ENCODE data around the gene DBI.
A peak's percentile ranks its signal among the peaks of the same experiment; 100 is the strongest.
"Not testable (repeated sequence)": the region's sequence is repeated elsewhere in the genome, so short reads cannot be mapped to it uniquely, and the experiment has no call there.

Gene DBI

DNA sequence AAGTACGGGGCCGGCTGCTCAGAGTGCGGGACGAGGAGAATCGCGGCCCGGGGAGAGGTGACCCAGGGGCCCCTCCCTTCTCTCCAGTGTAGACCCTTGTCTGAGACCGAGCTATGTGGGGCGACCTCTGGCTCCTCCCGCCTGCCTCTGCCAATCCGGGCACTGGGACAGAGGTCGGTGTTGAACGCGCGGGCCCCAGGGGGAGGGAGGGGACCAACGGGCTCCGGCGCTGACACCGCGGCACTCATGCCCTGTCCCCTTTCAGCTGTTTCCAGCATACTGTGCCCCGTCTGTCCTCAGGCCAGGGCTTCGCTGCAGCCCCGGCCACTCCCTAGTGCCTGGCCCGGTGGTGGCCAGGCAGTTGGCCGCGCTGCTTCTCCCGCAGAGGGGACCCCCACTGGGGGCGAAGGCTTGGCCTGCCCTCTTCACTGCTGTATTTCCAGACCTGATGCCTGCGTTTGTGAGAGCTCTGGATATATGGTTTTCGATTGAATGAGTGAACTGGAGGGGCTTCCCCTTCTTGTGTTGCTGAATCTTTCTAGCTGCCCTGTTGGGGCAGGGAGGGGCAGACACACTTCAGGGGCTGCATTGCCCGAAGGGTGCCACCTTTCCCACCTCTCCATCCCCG lies 809 bp downstream of the DBI start:
- Mint-ChIP-seq H3K4me1 (peaks cover 55% of the 10 kb centered on the region), H3K36me3 (ENCODE audit: insufficient read depth) (peaks cover 41% of the 10 kb centered on the region), H3K4me3 (peak overlapping the region; percentile 99), H3K27ac (ENCODE audit: low read depth) (peak overlapping the region; percentile 90), H3K27me3 (no peaks in the 10 kb centered on the region), H3K9me3 (no peaks in the 10 kb centered on the region)
- DNase-seq (ENCODE audit: low spot score in 2 of 2) (peak in 1 of 2 donors; percentile 13), ATAC-seq (replicated peaks; ENCODE audit: extremely low read depth, poor library complexity, severe bottlenecking) (peak; percentile 38)

DNA sequence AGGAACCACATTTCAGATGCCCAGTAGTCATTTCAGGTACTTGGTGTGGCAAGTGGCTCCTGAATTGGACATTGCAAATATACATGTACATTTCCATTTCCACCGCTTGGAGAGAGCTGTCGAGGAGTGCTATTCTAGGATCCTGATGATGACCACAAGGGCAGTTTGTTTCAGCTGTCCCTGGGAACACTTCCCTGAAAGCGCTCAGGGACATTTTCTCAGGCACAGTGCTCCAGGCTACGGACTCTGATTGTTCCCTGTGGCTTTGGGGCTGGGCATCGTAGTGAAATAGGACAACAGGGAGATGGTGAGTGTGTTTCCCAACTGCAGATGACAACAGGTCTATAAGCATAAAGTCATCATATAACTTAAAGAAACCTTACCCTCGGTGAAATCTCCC lies 3.1 kb downstream of the DBI start:
- H3K27me3 Mint-ChIP-seq: no peaks in the 10 kb centered on the region
- H3K4me3 Mint-ChIP-seq: no peak overlapping the region
- DNase-seq (ENCODE audit: low spot score in 2 of 2): no peak
- no peak for ATAC-seq (replicated peaks; ENCODE audit: extremely low read depth, poor library complexity, severe bottlenecking)
- H3K36me3 Mint-ChIP-seq (ENCODE audit: insufficient read depth): peaks cover 51% of the 10 kb centered on the region
- no peak overlapping the region for H3K27ac Mint-ChIP-seq (ENCODE audit: low read depth)
- peaks cover 40% of the 10 kb centered on the region for H3K4me1 Mint-ChIP-seq
- peaks cover 7% of the 10 kb centered on the region for H3K9me3 Mint-ChIP-seq

DNA sequence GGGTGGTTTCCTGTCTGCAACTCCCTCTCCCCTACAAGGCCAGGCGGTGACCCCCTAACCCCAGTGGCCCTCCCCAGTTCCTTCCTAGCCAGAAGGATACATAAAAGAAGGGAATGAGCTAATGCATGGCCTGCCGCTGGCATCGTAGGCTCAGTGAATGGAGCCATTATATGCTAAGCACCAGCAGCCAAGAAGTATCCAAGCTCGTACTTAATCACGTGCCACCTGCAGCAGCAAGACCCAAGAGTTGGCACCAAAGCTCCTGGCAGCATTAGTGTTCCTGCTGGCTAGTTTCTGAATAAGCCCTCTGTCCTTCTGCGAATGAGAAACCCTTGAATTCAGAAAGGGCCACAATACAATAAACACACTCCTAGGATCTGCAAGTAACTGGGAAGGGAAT lies 4.3 kb downstream of the DBI start:
- no peak for DNase-seq (ENCODE audit: low spot score in 2 of 2)
- H3K27ac Mint-ChIP-seq (ENCODE audit: low read depth): no peak overlapping the region
- peaks cover 7% of the 10 kb centered on the region for H3K9me3 Mint-ChIP-seq
- ATAC-seq (replicated peaks; ENCODE audit: extremely low read depth, poor library complexity, severe bottlenecking): no peak
- H3K4me1 Mint-ChIP-seq: peaks cover 27% of the 10 kb centered on the region
- no peaks in the 10 kb centered on the region for H3K27me3 Mint-ChIP-seq
- H3K36me3 Mint-ChIP-seq (ENCODE audit: insufficient read depth): peaks cover 49% of the 10 kb centered on the region
- H3K4me3 Mint-ChIP-seq: no peak overlapping the region

DNA sequence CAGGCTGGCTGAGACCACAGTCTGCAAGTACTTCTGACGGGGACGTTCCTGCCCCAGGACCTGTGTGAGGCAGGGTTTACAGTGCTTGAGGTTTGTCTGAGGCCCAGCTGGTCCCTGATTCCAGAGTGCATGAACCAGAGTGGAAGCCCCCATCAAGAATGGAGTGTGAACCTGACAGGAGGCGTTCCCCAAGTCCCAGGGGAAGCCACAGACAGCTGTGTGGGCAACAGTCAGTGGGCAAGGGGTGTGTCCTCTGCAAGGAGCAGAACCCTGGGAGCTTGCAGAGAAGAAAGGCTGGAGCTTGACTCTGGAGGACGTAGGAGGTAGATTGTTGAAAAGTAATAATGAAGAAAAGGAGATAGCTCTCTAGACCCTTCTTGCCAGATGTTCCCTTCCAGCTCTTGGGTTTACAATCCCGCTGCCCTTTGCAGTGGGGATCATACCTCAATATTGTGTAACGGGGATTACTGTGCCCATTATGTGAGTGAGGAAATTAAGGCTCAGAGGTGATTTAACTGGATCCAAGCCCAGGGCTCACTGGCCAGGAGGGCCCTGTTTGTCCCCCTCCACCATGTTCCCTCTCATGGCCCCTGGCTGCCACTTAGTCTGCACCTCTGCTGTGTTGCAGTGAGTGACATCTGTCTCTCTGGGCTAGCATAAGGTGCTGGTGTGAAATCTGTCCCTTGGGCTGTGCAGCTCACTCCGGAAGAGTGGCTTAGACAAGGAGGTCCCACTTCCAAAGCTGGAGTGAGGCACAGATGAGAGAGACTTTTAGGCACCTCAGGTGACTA lies 6.2 kb downstream of the DBI start:
- Mint-ChIP-seq H3K27ac (ENCODE audit: low read depth) (no peak overlapping the region), H3K27me3 (no peaks in the 10 kb centered on the region), H3K9me3 (peaks cover 7% of the 10 kb centered on the region), H3K4me3 (no peak overlapping the region), H3K36me3 (ENCODE audit: insufficient read depth) (peaks cover 40% of the 10 kb centered on the region), H3K4me1 (peaks cover 9% of the 10 kb centered on the region)
- DNase-seq (ENCODE audit: low spot score in 2 of 2): no peak
- no peak for ATAC-seq (replicated peaks; ENCODE audit: extremely low read depth, poor library complexity, severe bottlenecking)

DNA sequence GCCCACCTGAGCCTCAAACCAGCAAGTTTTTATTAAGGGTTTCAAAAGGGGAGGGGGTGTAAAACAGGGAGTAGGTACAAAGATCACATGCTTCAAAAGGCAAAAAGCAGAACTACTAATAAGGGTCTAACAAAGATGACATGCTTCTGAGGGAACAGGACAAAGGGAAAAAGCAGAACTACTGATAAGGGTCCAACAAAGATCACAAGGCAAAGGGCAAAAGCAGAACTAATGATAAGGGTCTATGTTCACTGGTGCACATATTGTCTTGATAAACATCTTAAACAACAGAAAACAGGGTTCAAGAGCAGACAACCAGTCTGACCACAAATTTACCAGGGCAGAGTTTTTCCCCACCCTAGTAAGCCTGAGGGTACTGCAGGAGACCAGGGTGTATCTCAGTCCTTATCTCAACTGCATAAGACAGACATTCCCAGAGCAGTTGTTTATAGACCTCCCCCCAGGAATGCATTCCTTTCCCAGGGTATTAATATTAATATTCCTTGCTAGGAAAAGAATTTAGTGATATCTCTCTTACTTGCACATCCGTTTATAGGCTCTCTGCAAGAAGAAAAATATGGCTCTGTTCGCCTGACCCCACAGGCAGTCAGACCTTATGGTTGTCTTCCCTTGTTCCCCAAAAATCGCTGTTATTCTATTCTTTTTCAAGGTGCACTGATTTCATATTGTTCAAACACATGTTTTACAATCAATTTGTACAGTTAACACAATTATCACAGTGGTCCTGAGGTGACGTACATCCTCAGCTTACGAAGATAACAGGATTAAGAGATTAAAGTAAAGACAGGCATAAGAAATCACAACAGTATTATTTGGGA lies 7.3 kb downstream of the DBI start:
- H3K4me3 Mint-ChIP-seq; H3K4me1 Mint-ChIP-seq; DNase-seq (ENCODE audit: low spot score in 2 of 2); H3K27me3 Mint-ChIP-seq; ATAC-seq (replicated peaks; ENCODE audit: extremely low read depth, poor library complexity, severe bottlenecking); H3K27ac Mint-ChIP-seq (ENCODE audit: low read depth); H3K9me3 Mint-ChIP-seq: not testable (repeated sequence)
- peaks cover 36% of the 10 kb centered on the region for H3K36me3 Mint-ChIP-seq (ENCODE audit: insufficient read depth)

DNA sequence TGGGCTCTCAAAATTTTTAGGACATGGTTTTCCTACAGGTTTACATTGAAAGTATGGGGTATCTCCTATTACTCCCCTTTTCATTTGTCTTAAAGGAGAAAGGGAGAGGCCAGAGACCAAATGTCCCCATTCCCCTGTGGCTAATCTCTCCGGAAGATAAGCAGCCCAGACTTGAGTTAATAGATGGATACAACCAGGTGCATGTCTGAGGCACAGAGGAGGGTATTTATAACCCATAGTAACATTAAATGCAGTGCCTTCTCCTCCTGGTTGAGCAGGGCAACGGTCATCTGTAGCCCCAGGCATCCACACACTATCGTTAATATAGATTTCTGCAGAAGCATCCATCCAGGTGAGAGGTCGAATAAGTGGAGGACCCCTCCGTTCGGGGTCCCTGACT lies 9.6 kb downstream of the DBI start:
- ATAC-seq (replicated peaks; ENCODE audit: extremely low read depth, poor library complexity, severe bottlenecking); H3K27ac Mint-ChIP-seq (ENCODE audit: low read depth); H3K27me3 Mint-ChIP-seq; H3K4me3 Mint-ChIP-seq; H3K4me1 Mint-ChIP-seq; H3K9me3 Mint-ChIP-seq; DNase-seq (ENCODE audit: low spot score in 2 of 2): not testable (repeated sequence)
- H3K36me3 Mint-ChIP-seq (ENCODE audit: insufficient read depth): peaks cover 22% of the 10 kb centered on the region

DNA sequence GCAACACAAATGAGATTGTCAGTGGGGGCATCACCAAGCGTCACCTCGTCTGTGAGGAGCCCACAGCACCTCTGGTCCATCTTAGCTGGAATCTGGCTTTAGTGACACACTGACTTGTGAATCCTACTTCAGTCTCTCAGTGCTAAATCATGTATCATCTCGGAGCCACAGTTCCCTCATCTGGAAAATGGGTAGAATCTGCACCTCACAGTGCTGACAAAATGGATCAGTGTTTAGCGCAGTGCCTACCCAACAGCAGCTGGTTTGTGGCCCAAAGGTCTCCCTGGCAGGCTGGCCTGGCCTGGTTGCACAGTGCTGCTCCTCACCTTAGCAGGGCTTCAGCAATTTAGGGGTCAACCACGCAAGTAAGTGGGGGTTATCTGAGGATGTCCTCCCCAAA lies 10.0 kb downstream of the DBI start:
- H3K4me3 Mint-ChIP-seq: no peak overlapping the region
- peak overlapping the region; percentile 12 for H3K27ac Mint-ChIP-seq (ENCODE audit: low read depth)
- DNase-seq (ENCODE audit: low spot score in 2 of 2) (no peak), ATAC-seq (replicated peaks; ENCODE audit: extremely low read depth, poor library complexity, severe bottlenecking) (no peak)
- H3K4me1 Mint-ChIP-seq: no peaks in the 10 kb centered on the region
- H3K36me3 Mint-ChIP-seq (ENCODE audit: insufficient read depth): peaks cover 18% of the 10 kb centered on the region
- peaks cover 8% of the 10 kb centered on the region for H3K27me3 Mint-ChIP-seq
- peaks cover 7% of the 10 kb centered on the region for H3K9me3 Mint-ChIP-seq

DNA sequence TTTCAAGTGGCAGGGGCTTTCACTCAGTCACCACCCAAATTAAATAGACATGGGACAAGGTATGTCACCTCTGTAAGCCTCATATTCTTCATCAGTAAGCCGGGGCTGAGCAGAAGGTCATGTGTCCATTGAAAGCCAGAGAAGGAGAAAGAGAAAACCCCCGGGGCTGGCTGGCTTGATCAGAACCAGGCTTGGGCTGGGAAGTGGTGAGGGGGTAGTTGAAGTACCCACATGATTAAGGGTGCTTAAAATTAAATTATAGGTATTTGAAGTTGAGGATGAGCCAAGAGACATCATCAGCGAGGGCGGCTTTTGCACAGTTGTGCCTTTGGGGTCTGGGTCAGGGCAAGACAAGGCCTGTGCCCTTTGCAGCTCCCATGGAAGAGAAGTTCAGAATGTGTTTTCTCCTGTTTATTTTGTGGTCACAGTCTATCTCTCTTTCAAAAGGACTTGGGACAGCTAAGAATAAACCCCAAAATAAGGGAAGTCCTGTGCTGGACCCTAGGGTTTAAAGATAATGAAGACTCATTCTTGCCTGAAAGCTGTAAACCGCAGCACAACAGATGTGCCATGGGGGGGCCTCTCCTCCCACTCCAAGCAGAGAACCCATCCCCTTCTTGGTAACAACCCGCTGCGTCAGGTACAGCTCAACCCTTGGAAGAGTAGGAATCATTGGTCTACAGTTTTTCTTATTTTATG lies 10.7 kb downstream of the DBI start:
- no peak for DNase-seq (ENCODE audit: low spot score in 2 of 2)
- H3K4me3 Mint-ChIP-seq: no peak overlapping the region
- peaks cover 7% of the 10 kb centered on the region for H3K9me3 Mint-ChIP-seq
- peaks cover 14% of the 10 kb centered on the region for H3K36me3 Mint-ChIP-seq (ENCODE audit: insufficient read depth)
- H3K4me1 Mint-ChIP-seq: no peaks in the 10 kb centered on the region
- ATAC-seq (replicated peaks; ENCODE audit: extremely low read depth, poor library complexity, severe bottlenecking): no peak
- peaks cover 8% of the 10 kb centered on the region for H3K27me3 Mint-ChIP-seq
- peak overlapping the region; percentile 12 for H3K27ac Mint-ChIP-seq (ENCODE audit: low read depth)

DNA sequence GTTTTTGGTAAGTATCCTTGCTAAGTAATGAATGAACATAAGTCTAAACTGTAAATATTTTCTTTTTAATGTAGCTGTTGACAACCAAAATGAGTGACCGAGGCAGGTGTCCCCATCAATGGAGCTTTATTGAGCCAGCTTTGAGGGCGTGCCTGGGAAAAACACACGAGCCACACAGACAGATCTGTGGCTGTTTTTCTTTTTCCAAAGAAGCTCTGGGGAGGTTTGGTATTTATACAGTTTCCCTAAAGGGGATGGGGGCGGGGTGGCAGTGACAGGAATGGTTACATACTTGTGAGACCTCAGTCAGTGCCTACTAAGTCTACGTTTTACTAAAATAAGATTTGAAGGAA lies 11.2 kb downstream of the DBI start:
- H3K9me3 Mint-ChIP-seq: peaks cover 7% of the 10 kb centered on the region
- H3K27ac Mint-ChIP-seq (ENCODE audit: low read depth): no peak overlapping the region
- DNase-seq (ENCODE audit: low spot score in 2 of 2): no peak
- no peak overlapping the region for H3K4me3 Mint-ChIP-seq
- peaks cover 9% of the 10 kb centered on the region for H3K36me3 Mint-ChIP-seq (ENCODE audit: insufficient read depth)
- peaks cover 8% of the 10 kb centered on the region for H3K27me3 Mint-ChIP-seq
- no peak for ATAC-seq (replicated peaks; ENCODE audit: extremely low read depth, poor library complexity, severe bottlenecking)
- H3K4me1 Mint-ChIP-seq: no peaks in the 10 kb centered on the region

DNA sequence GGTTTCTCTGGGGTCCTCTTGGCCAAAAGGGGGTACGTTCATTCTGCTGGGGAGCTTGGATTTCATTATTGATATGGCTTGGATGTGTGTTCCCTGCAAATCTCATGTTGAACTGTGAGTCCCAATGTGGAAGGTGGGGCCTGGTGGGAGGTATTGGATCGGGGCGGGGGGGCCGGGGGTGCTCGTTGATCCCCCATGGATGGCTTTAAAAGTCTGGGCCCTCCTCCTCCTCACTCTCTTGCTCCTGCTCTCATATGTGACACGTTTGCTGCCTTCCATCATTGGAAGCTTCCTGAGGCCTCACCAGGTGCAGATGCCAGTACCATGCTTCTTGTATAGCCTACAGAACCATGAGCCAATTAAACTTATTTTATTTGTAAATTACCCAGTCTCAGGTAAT lies 11.8 kb downstream of the DBI start:
- DNase-seq (ENCODE audit: low spot score in 2 of 2): no peak
- H3K27ac Mint-ChIP-seq (ENCODE audit: low read depth): no peak overlapping the region
- H3K4me1 Mint-ChIP-seq: no peaks in the 10 kb centered on the region
- H3K36me3 Mint-ChIP-seq (ENCODE audit: insufficient read depth): peaks cover 6% of the 10 kb centered on the region
- ATAC-seq (replicated peaks; ENCODE audit: extremely low read depth, poor library complexity, severe bottlenecking): no peak
- no peak overlapping the region for H3K4me3 Mint-ChIP-seq
- H3K27me3 Mint-ChIP-seq: peaks cover 13% of the 10 kb centered on the region
- peaks cover 4% of the 10 kb centered on the region for H3K9me3 Mint-ChIP-seq

DNA sequence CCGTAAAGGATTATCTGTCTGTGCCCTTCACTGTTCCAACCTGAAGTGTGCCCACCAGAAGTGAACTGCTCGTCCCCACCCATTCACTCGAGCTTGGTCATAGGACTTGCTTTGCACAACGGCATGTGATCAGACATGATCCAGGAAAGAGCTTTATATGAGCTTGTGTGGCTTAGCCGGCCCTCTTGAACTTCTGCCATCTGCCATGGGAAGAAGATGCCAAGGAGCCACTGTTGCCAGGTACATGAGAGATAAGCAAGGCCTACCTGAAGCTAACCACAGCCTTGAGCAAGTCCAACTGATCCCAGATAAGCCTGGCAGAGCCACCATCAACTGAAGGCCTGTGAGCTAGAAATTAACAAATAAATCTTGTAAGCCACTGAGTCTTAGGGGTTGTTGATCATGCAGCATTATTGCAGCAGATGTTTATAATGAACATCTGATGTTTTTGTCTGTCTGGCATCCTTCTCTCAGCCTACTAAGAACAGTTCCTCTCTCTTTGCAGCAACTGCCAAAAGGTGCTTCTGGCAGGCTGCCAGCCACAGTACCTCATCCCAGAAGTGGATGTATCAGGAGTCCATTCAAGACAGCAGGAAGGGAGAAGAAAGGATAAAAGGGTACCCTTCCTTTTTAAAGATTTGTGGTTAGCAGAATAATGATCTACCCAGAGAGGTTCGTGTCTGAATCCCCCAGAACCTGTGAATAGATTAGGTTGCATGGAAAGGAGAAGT lies 16.8 kb downstream of the DBI start:
- no peak overlapping the region for H3K4me3 Mint-ChIP-seq
- no peaks in the 10 kb centered on the region for H3K36me3 Mint-ChIP-seq (ENCODE audit: insufficient read depth)
- H3K27ac Mint-ChIP-seq (ENCODE audit: low read depth): no peak overlapping the region
- H3K4me1 Mint-ChIP-seq: peaks cover 4% of the 10 kb centered on the region
- no peaks in the 10 kb centered on the region for H3K9me3 Mint-ChIP-seq
- DNase-seq (ENCODE audit: low spot score in 2 of 2): no peak
- H3K27me3 Mint-ChIP-seq: peaks cover 51% of the 10 kb centered on the region
- no peak for ATAC-seq (replicated peaks; ENCODE audit: extremely low read depth, poor library complexity, severe bottlenecking)

DNA sequence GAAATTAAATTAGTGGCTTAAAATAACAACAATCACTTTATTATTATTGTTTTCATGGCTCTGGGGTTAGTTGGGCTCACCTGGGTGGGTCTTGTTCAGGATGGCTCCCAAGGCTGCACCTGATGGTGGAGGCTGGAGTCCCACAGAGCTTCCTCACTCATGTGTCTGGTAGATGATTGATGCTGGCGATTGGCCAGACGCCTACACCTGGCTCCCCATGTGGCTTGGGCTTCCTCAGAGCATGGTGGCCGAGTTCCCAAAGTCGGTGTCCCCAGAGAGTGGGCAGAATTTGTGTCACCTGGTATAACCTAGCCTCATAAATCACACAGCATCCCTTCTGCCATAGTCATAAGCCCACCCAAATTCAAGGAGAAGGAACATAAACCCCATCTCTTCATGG lies 18.2 kb downstream of the DBI start:
- peaks cover 4% of the 10 kb centered on the region for H3K4me1 Mint-ChIP-seq
- H3K27ac Mint-ChIP-seq (ENCODE audit: low read depth): no peak overlapping the region
- peaks cover 62% of the 10 kb centered on the region for H3K27me3 Mint-ChIP-seq
- DNase-seq (ENCODE audit: low spot score in 2 of 2) (no peak), ATAC-seq (replicated peaks; ENCODE audit: extremely low read depth, poor library complexity, severe bottlenecking) (no peak)
- H3K36me3 Mint-ChIP-seq (ENCODE audit: insufficient read depth): peaks cover 2% of the 10 kb centered on the region
- H3K9me3 Mint-ChIP-seq: no peaks in the 10 kb centered on the region
- no peak overlapping the region for H3K4me3 Mint-ChIP-seq

Data from central memory CD8-positive, alpha-beta T cell (primary cell).